ENCODE data around the gene COX6A2. TPM values are rescaled to one million over a fixed set of nuclear protein-coding genes. Genes with fewer than 3 reads are reported as not detected.

Gene COX6A2
- total and polyA plus RNA-seq, 8 donors, result 0.39 to 5.5 (median 0.57) TPM; not detected in 2

DNA sequence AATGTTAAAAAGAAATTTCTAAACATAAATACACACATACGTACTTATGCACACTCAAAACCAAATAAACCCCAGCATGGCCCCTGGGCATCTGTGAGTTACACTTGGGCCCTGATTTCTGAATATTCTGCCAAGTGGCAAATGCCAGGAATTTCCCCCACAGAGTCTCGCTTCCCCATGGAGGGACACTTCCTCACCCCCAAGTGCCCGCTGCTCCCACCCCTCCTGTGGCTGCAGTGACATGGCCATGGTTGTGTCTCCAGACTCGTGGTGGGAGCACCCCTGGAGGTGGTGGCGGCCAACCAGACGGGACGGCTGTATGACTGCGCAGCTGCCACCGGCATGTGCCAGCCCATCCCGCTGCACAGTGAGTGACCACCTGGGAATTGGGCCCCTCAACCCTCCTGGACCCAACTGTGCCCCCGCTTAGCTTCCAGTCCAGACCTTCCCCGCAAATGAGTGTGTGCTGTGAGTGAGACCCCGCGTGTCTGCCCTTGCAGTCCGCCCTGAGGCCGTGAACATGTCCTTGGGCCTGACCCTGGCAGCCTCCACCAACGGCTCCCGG, 31.0 kb downstream of the COX6A2 start:
- FAIRE-seq (no peak), ATAC-seq (peak in 1 of 4 donors; percentile 31), DNase-seq (no peak)
- Histone ChIP-seq H3K9me3 (no peaks in the 10 kb centered on the region), H3K27me3 (no peaks in the 10 kb centered on the region), H3K36me3 (no peaks in the 10 kb centered on the region), H3K27ac (no peak overlapping the region), H3K4me1 (no peaks in the 10 kb centered on the region), H3K4me3 (no peak overlapping the region)
- TF ChIP-seq, protein P1, sequence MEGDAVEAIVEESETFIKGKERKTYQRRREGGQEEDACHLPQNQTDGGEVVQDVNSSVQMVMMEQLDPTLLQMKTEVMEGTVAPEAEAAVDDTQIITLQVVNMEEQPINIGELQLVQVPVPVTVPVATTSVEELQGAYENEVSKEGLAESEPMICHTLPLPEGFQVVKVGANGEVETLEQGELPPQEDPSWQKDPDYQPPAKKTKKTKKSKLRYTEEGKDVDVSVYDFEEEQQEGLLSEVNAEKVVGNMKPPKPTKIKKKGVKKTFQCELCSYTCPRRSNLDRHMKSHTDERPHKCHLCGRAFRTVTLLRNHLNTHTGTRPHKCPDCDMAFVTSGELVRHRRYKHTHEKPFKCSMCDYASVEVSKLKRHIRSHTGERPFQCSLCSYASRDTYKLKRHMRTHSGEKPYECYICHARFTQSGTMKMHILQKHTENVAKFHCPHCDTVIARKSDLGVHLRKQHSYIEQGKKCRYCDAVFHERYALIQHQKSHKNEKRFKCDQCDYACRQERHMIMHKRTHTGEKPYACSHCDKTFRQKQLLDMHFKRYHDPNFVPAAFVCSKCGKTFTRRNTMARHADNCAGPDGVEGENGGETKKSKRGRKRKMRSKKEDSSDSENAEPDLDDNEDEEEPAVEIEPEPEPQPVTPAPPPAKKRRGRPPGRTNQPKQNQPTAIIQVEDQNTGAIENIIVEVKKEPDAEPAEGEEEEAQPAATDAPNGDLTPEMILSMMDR (IDR thresholded peaks at IDR 0.05), result no peak
- 72 to 78% methylated on average over 17 to 18 of the region's 18 CpGs for WGBS, 2 donors
- intact Hi-C loops (cut with DNase I), result no loop called here

GRCh38 chr16:31395647-31396046, 32.5 kb downstream of the COX6A2 start:
- H3K36me3 ChIP-seq, result no peaks in the 10 kb centered on the region
- intact Hi-C loops (cut with DNase I), result no loop called here
- 59 to 63% methylated on average over 6 of the region's 6 CpGs for WGBS, 2 donors
- H3K4me3 ChIP-seq, result no peak overlapping the region
- H3K27me3 ChIP-seq, result no peaks in the 10 kb centered on the region
- H3K4me1 ChIP-seq, result no peaks in the 10 kb centered on the region
- H3K27ac ChIP-seq, result no peak overlapping the region
- FAIRE-seq, result no peak
- H3K9me3 ChIP-seq, result no peaks in the 10 kb centered on the region
- ATAC-seq, result peak in 2 of 4 donors; percentile 52 to 69
- DNase-seq, result peak in 2 of 6 donors; percentile 33 to 34
- TF ChIP-seq, protein P1 (IDR thresholded peaks at IDR 0.05), result no peak

GRCh38 chr16:31393056-31393455, 35.1 kb downstream of the COX6A2 start, which contains the start of gene ITGAD:
Gene ITGAD, plus strand, starts transcription at chr16:31393335. Its CDS starts 26 bp downstream, at chr16:31393361.
- peak in 1 of 6 donors; percentile 9 for DNase-seq
- no peaks in the 10 kb centered on the region for H3K36me3 ChIP-seq
- intact Hi-C loops (cut with DNase I), result no loop called here
- H3K4me3 ChIP-seq, result no peak within 1 kb of the TSS
- no peak for ATAC-seq
- no peaks in the 10 kb centered on the region for H3K9me3 ChIP-seq
- FAIRE-seq, result no peak
- 53 to 59% methylated on average over 5 of the region's 5 CpGs for WGBS, 2 donors
- H3K4me1 ChIP-seq, result no peaks in the 10 kb centered on the region
- H3K27me3 ChIP-seq, result no peaks in the 10 kb centered on the region
- TF ChIP-seq, protein P1 (IDR thresholded peaks at IDR 0.05), result no peak
- H3K27ac ChIP-seq, result no peak within 1 kb of the TSS

DNA sequence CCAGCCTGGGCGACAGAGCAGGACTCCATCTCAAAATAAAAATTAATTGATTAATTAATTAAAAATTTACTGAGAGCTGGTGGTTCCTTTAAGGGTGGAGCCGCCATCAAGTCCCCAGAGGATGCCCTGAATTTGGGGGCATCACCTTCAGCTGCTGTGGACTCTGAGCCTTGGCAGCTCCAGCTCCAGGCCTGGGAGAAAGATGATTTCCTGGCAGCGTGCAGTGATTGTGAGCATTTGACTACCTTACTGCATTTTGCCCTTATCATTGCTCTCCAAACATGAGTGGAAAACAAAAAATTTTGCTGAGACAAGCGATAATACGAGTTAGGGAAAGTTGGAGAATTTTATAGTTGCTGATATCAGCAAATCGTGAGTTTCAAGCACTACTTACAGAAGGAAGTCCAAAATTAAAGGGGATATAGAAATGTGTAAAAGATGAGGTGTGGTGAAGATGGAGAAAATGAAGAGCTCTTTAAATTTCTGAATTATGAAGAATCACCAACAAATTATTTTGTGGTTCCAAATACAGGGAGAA, 37.6 kb downstream of the COX6A2 start:
- Histone ChIP-seq H3K27me3 (no peaks in the 10 kb centered on the region), H3K9me3 (no peaks in the 10 kb centered on the region), H3K4me1 (peaks cover 2 to 13% (median 7%) of the 10 kb centered on the region in 3 donors), H3K4me3 (no peak overlapping the region), H3K27ac (no peak overlapping the region), H3K36me3 (no peaks in the 10 kb centered on the region)
- 61 to 71% methylated on average over 6 of the region's 6 CpGs for WGBS, 2 donors
- intact Hi-C loops (cut with DNase I), result no loop called here
- DNase-seq (no peak), ATAC-seq (no peak), FAIRE-seq (no peak)
- TF ChIP-seq, protein P1 (IDR thresholded peaks at IDR 0.05), result no peak

GRCh38 chr16:31388535-31388934, 39.6 kb downstream of the COX6A2 start:
- Histone ChIP-seq H3K4me3 (no peak overlapping the region), H3K27ac (no peak overlapping the region), H3K27me3 (no peaks in the 10 kb centered on the region), H3K4me1 (peaks cover 9 to 23% (median 17%) of the 10 kb centered on the region in 3 donors), H3K9me3 (no peaks in the 10 kb centered on the region), H3K36me3 (no peaks in the 10 kb centered on the region)
- TF ChIP-seq, protein P1 (IDR thresholded peaks at IDR 0.05), result no peak
- no peak for FAIRE-seq
- DNase-seq, result no peak
- intact Hi-C loops (cut with DNase I), result no loop called here
- WGBS, 2 donors, result 60 to 64% methylated on average over 2 of the region's 2 CpGs
- ATAC-seq, result no peak

All from pancreas (tissue), 10 donors.